A549 treated with CORT108297 at 1 μM for 4 hours (cell line): ENCODE data around the gene PANX1. TPM values are rescaled to one million over a fixed set of nuclear protein-coding genes. Genes with fewer than 3 reads are reported as not detected.

Source experiments
- total RNA-seq: library from RNA; stranded (reverse); fragments of 200-300 nt; extraction: Qiagen RNA extraction; gene quantifications from 5 replicates; pipeline ENCODE4 v1.2.3, GENCODE V29; 2022

The PANX1 gene
- total RNA-seq: 17.9 to 22.5 TPM (median 19.3 TPM) in 5 replicates

GRCh38 chr11:94128746-94129511, at the start of gene PANX1:
Gene PANX1, plus strand, starts transcription at chr11:94128841. Its CDS starts 472 bp downstream, at chr11:94129313.

Other genes starting within 250 kb of the PANX1 start
- gene HEPHL1, start 107.5 kb upstream of the PANX1 start, total RNA-seq: not detected in 5 replicates
- not detected in 5 replicates for gene IZUMO1R, start 175.7 kb downstream of the PANX1 start, total RNA-seq